Suprapubic skin (tissue), 4 donors: ENCODE data around the gene ARHGAP22. TPM values are rescaled to one million over a fixed set of nuclear protein-coding genes. Genes with fewer than 3 reads are reported as not detected.

Experiments used
- DNase-seq, 2 donors: peaks; one replicate each; pipeline ENCODE4 v3.0.0-alpha.2; 2019; ENCODE audit warnings: low spot score in 2 of 2
- H3K27ac ChIP-seq: fragments of 200-600 bp; sonication (generic); one replicate; pipeline ENCODE4 v1.5.1; 2019
- H3K27me3 ChIP-seq: fragments of 200-600 bp; sonication (generic); one replicate; pipeline ENCODE4 v1.5.1; 2019
- H3K36me3 ChIP-seq: fragments of 200-600 bp; sonication (generic); one replicate; pipeline ENCODE4 v1.5.1; 2019
- H3K4me1 ChIP-seq: fragments of 200-600 bp; sonication (generic); one replicate; pipeline ENCODE4 v1.5.1; 2019
- H3K4me3 ChIP-seq: fragments of 200-600 bp; sonication (generic); one replicate; pipeline ENCODE4 v1.5.1; 2019; ENCODE audit warnings: mild to moderate bottlenecking
- H3K9me3 ChIP-seq: fragments of 200-600 bp; sonication (generic); one replicate; pipeline ENCODE4 v1.5.1; 2019
- CTCF ChIP-seq, 2 donors: fragments of 200-600 bp in 1 of 2; fragments of 450-650 bp in 1 of 2; sonication (generic) in 1 of 2; IDR thresholded peaks; one replicate each; pipeline ENCODE4 v1.5.1; 2016 to 2019; ENCODE audit warnings: antibody characterized with exemption in 2 of 2, mild to moderate bottlenecking in 1 of 2, moderate library complexity in 1 of 2
- EP300 ChIP-seq: sonication (generic); formaldehyde crosslinking; IDR thresholded peaks from one replicate; pipeline ENCODE4 v1.6.1; 2017; ENCODE audit warnings: antibody characterized with exemption
- POLR2A ChIP-seq, 2 donors: fragments of 450-650 bp; IDR thresholded peaks; one replicate each; pipeline ENCODE4 v1.6.1; 2017; ENCODE audit warnings: antibody characterized with exemption in 2 of 2, mild to moderate bottlenecking in 2 of 2, moderate library complexity in 2 of 2
- POLR2AphosphoS5 ChIP-seq, 3 donors: sonication (generic); formaldehyde crosslinking; IDR thresholded peaks; one replicate each; pipeline ENCODE4 v1.6.1; 2017; ENCODE audit warnings: antibody characterized with exemption in 3 of 3
- WGBS: methylation state at CpG from one replicate; pipeline ENCODE4 v1.1.5; 2018; 5-methylcytosine and 5-hydroxymethylcytosine counted together
- total RNA-seq, 4 donors: library from RNA; depleted of rRNA; stranded (reverse); fragments of >200 nt; gene quantifications; one replicate each; pipeline ENCODE4 v1.1.0, GENCODE V29; 2016

ARHGAP22 gene
- total RNA-seq, 4 donors from 2014 or later: 0.98 to 7.2 (median 2.2) TPM

- no peak for DNase-seq
- peaks cover 16% of the 10 kb centered on the region for H3K4me1 ChIP-seq
- no peaks in the 10 kb centered on the region for H3K36me3 ChIP-seq
- TF ChIP-seq EP300: no peak
- TF ChIP-seq POLR2A (IDR thresholded peaks at IDR 0.05): no peak
- no peak for TF ChIP-seq POLR2AphosphoS5 (IDR thresholded peaks at IDR 0.05)
- TF ChIP-seq CTCF (IDR thresholded peaks at IDR 0.05): no peak
- H3K27me3 ChIP-seq: peaks cover 25% of the 10 kb centered on the region
- 84% methylated on average over 8 of the region's 8 CpGs for WGBS
- no peak overlapping the region for H3K27ac ChIP-seq
- no peak overlapping the region for H3K4me3 ChIP-seq
- H3K9me3 ChIP-seq: no peaks in the 10 kb centered on the region
These were observed 2.3 kb downstream of the ARHGAP22 start for GRCh38 chr10:48602401-48603135.

- Histone ChIP-seq H3K4me1 (peaks cover 16% of the 10 kb centered on the region), H3K27me3 (peaks cover 24% of the 10 kb centered on the region), H3K27ac (no peak overlapping the region), H3K36me3 (no peaks in the 10 kb centered on the region), H3K9me3 (no peaks in the 10 kb centered on the region), H3K4me3 (no peak overlapping the region)
- DNase-seq: no peak
- WGBS: 97% methylated on average over 1 of the region's 1 CpG
- no peak for TF ChIP-seq CTCF (IDR thresholded peaks at IDR 0.05)
- TF ChIP-seq POLR2AphosphoS5 (IDR thresholded peaks at IDR 0.05): no peak
- no peak for TF ChIP-seq EP300
- TF ChIP-seq POLR2A (IDR thresholded peaks at IDR 0.05): no peak
These were observed 3.1 kb downstream of the ARHGAP22 start for GRCh38 chr10:48601789-48602188.

GRCh38 chr10:48600645-48601505, 4.0 kb downstream of the ARHGAP22 start:
- DNase-seq: no peak
- TF ChIP-seq POLR2A (IDR thresholded peaks at IDR 0.05): no peak
- TF ChIP-seq POLR2AphosphoS5 (IDR thresholded peaks at IDR 0.05): no peak
- peaks cover 15% of the 10 kb centered on the region for H3K27me3 ChIP-seq
- H3K36me3 ChIP-seq: no peaks in the 10 kb centered on the region
- H3K9me3 ChIP-seq: no peaks in the 10 kb centered on the region
- H3K4me3 ChIP-seq: no peak overlapping the region
- WGBS: 93% methylated on average over 3 of the region's 3 CpGs
- H3K27ac ChIP-seq: no peak overlapping the region
- H3K4me1 ChIP-seq: peaks cover 16% of the 10 kb centered on the region

GRCh38 chr10:48599830-48600134, 5.1 kb downstream of the ARHGAP22 start:
- H3K27ac ChIP-seq: no peak overlapping the region
- 89% methylated on average over 2 of the region's 2 CpGs for WGBS
- H3K4me1 ChIP-seq: peaks cover 8% of the 10 kb centered on the region
- TF ChIP-seq POLR2A (IDR thresholded peaks at IDR 0.05) (no peak), POLR2AphosphoS5 (IDR thresholded peaks at IDR 0.05) (no peak), CTCF (IDR thresholded peaks at IDR 0.05) (no peak), EP300 (no peak)
- no peak overlapping the region for H3K4me3 ChIP-seq
- peaks cover 6% of the 10 kb centered on the region for H3K27me3 ChIP-seq
- no peaks in the 10 kb centered on the region for H3K9me3 ChIP-seq
- DNase-seq: no peak
- no peaks in the 10 kb centered on the region for H3K36me3 ChIP-seq

GRCh38 chr10:48598936-48599829, 5.7 kb downstream of the ARHGAP22 start:
- Histone ChIP-seq H3K36me3 (no peaks in the 10 kb centered on the region), H3K9me3 (no peaks in the 10 kb centered on the region), H3K27me3 (peaks cover 3% of the 10 kb centered on the region), H3K4me3 (no peak overlapping the region), H3K27ac (no peak overlapping the region), H3K4me1 (peaks cover 2% of the 10 kb centered on the region)
- no peak for DNase-seq
- 78% methylated on average over 5 of the region's 6 CpGs for WGBS
- TF ChIP-seq EP300: no peak
- no peak for TF ChIP-seq CTCF (IDR thresholded peaks at IDR 0.05)
- TF ChIP-seq POLR2A (IDR thresholded peaks at IDR 0.05): no peak
- no peak for TF ChIP-seq POLR2AphosphoS5 (IDR thresholded peaks at IDR 0.05)
